Activated CD4-positive, alpha-beta T cell treated with anti-CD3 and anti-CD28 coated beads for 36 hours (primary cell): ENCODE data around the gene AKT2. TPM values are rescaled to one million over a fixed set of nuclear protein-coding genes. Genes with fewer than 3 reads are reported as not detected.

Experiments
- ATAC-seq: fragments of 200-7000 bp; cut with Tn5 transposase; one replicate; pipeline ENCODE4 v1.10.0; 2021; ENCODE audit warnings: mild to moderate bottlenecking, moderate library complexity
- CTCF ChIA-PET: fragments of 350-600 bp; sonication (Branson Sonifier 250); formaldehyde crosslinking; loops from one replicate; lab custom pipeline; 2021; ENCODE audit warnings: antibody characterized with exemption; lab: Charles Lee
- POLR2A ChIA-PET: fragments of 350-600 bp; sonication (Branson Sonifier 250); formaldehyde crosslinking; loops from one replicate; lab custom pipeline; 2021; ENCODE audit warnings: antibody characterized with exemption, inconsistent platforms; lab: Charles Lee
- DNase-seq: peaks from one replicate; pipeline ENCODE4 v3.0.0-alpha.2; 2020
- H3K27ac Mint-ChIP-seq: one replicate; pipeline ENCODE4 v1.8.0; 2021; ENCODE audit warnings: mixed read lengths
- H3K27me3 Mint-ChIP-seq: one replicate; pipeline ENCODE4 v1.8.0; 2021; ENCODE audit warnings: mixed read lengths
- H3K36me3 Mint-ChIP-seq: one replicate; pipeline ENCODE4 v1.8.0; 2021; ENCODE audit warnings: low read depth, mixed read lengths
- H3K4me1 Mint-ChIP-seq: one replicate; pipeline ENCODE4 v1.8.0; 2021; ENCODE audit warnings: mixed read lengths
- H3K4me3 Mint-ChIP-seq: one replicate; pipeline ENCODE4 v1.8.0; 2021; ENCODE audit warnings: mild to moderate bottlenecking, moderate library complexity, mixed read lengths
- H3K9me3 Mint-ChIP-seq: one replicate; pipeline ENCODE4 v1.8.0; 2021; ENCODE audit warnings: low read depth, mixed read lengths
- intact Hi-C, 2 experiments: fragments of 100-400 bp; cut with DNase I in 1 of 2; cut with micrococcal nuclease in 1 of 2; formaldehyde crosslinking; loops; one replicate each; pipeline versions ENCODE4 v1.14.2 to v1.15.1; 2022 to 2024; cut with DNase I, micrococcal nuclease
- total RNA-seq, 2 experiments: library from RNA; stranded (reverse); gene quantifications; one replicate each; pipeline ENCODE4 v1.2.3, GENCODE V29; 2021

Gene AKT2
- total RNA-seq, 2 experiments from 2014 or later, result 142 to 148 TPM

DNA sequence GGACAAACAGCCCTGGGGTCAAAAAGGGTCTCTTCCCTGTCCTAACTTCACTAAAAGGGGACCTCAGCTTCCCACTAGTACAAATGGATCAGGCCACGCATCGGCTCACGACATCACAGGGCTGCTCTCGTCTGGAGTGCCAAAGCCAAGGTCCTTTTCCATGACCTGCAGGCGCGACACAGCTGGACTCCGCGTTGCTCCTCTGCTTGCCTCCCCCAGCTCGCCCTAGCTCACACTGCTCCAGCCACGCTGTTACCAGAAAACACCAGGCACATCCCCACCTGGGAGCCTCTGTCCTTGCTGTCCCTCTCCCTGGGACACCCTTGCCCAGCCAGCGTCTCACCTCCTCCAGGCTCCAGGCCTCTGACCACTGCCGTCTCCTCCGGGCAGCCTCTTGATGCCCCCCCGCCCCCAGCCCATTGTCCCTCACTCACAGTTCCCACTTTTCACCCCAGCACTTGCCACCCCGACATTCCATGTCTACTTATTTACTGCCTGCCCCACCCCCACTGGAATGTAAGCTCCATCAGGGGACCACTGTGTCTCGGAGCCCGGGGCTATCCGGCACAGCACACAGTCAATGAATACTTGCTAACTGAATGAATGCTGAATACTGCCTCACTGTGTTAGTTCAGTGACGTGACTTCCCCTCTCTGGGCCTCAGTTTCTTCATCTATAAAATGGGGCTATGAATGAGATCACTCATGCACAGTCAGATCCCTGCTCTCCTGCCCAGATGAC lies 20.7 kb downstream of the AKT2 start:
- ChIA-PET CTCF (interaction anchor here (0.8 kb wide), 1 partner anchor 17 kb away, joined by 3 read pairs; no protein-coding TSS in a partner anchor), POLR2A (no interaction called here)
- intact Hi-C loops, result no loop called here
- ATAC-seq, result no peak
- H3K4me3 Mint-ChIP-seq, result no peak overlapping the region
- H3K27ac Mint-ChIP-seq, result no peak overlapping the region
- H3K27me3 Mint-ChIP-seq, result no peaks in the 10 kb centered on the region
- H3K4me1 Mint-ChIP-seq, result peaks cover 17% of the 10 kb centered on the region
- no peak for DNase-seq
- H3K36me3 Mint-ChIP-seq, result peaks cover 35% of the 10 kb centered on the region
- H3K9me3 Mint-ChIP-seq, result no peaks in the 10 kb centered on the region

DNA sequence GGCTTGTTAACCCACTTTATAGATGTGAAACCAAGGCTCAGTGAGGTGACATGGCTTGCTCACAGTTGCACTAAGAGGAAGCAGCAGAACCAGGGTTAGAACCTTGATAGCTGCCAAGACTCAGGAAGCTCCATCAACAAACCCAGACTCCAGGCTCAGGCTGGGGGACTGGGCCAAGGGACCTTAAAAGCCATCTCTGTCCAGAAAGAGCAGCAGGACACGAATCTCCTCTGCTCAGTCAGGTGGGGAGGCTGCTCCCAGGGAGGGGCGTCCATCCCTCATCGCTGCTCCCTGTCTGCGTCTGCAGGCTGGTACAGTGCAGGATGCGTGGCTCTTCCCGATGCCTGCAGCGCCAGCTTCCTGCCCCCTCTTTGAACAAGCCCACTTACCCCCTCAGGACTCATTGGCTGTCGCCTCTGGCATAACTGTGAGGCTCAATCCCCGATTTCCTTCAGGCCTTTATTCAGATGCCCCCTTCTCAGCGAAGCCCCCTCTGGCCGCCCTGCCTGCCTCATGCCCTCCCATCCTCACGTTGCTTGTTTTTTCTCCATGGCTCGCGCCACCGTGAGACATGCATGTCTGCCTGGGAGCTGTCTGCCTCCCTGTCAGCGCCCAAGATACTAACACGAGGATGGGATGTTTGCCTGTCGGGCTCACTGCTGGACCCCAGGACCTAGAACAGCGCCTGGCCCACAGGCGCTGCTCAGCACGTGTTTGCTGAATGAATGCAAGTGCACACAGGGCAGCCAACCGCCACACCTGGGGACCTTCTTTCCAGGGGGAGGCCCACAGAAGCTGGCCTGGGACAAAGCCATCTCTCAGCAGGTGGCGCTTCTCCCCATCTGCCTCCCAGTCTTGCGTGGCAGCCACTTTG lies 21.5 kb downstream of the AKT2 start:
- Mint-ChIP-seq H3K4me3 (no peak overlapping the region), H3K27ac (no peak overlapping the region), H3K27me3 (no peaks in the 10 kb centered on the region), H3K9me3 (no peaks in the 10 kb centered on the region), H3K4me1 (peaks cover 14% of the 10 kb centered on the region), H3K36me3 (peaks cover 35% of the 10 kb centered on the region)
- DNase-seq (no peak), ATAC-seq (no peak)
- intact Hi-C loops, result no loop called here
- ChIA-PET CTCF (interaction anchor here (0.6 kb wide), 1 partner anchor 41 kb away, joined by 3 read pairs; no protein-coding TSS in a partner anchor), POLR2A (no interaction called here)

DNA sequence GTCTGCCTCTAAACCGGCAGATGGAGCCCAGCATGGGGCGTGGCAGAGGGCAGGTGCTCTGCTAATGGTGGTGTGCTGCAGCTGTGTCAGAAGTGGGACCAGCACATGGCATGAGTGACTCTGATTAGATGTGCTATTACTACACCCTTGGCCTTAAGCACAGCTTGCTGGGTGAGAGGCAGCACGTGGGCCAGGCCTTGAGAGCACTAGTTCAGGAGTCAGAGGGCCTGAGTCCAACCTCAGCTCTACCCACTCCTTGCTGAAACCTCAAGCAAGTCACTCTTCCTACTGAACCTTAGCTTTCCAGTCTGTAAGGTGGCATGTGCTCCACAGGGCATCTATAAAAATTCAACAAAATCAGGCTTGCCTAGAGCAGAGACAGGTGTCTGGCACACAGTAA lies 22.7 kb downstream of the AKT2 start:
- ATAC-seq (no peak), DNase-seq (no peak)
- CTCF ChIA-PET, result no interaction called here
- POLR2A ChIA-PET, result no interaction called here
- peaks cover 14% of the 10 kb centered on the region for H3K4me1 Mint-ChIP-seq
- peaks cover 37% of the 10 kb centered on the region for H3K36me3 Mint-ChIP-seq
- no peak overlapping the region for H3K4me3 Mint-ChIP-seq
- H3K9me3 Mint-ChIP-seq, result no peaks in the 10 kb centered on the region
- intact Hi-C loops, result no loop called here
- no peaks in the 10 kb centered on the region for H3K27me3 Mint-ChIP-seq
- H3K27ac Mint-ChIP-seq, result no peak overlapping the region

DNA sequence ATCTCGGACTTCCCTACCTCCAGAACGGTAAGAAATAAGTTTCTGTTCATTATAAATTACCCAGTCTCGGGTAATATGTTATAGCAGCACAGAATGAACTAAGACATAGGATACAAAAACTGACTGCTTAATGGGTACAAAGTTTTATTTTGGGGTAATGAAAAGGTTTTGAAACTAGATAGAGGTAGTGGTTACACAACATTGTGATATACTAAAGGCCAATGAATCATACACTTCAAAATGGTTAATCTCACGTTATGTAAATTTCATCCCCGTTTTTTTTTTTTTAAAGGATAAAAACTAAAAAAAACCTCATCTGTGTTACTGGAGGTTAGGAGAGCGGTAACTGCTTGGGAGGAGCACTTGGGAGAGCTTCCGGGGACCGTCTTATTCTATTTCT lies 23.5 kb downstream of the AKT2 start:
- intact Hi-C loops, result no loop called here
- H3K9me3 Mint-ChIP-seq, result no peaks in the 10 kb centered on the region
- ATAC-seq (no peak), DNase-seq (no peak)
- H3K4me3 Mint-ChIP-seq, result no peak overlapping the region
- ChIA-PET CTCF (no interaction called here), POLR2A (no interaction called here)
- H3K27me3 Mint-ChIP-seq, result no peaks in the 10 kb centered on the region
- peaks cover 40% of the 10 kb centered on the region for H3K36me3 Mint-ChIP-seq
- peaks cover 15% of the 10 kb centered on the region for H3K4me1 Mint-ChIP-seq
- no peak overlapping the region for H3K27ac Mint-ChIP-seq

DNA sequence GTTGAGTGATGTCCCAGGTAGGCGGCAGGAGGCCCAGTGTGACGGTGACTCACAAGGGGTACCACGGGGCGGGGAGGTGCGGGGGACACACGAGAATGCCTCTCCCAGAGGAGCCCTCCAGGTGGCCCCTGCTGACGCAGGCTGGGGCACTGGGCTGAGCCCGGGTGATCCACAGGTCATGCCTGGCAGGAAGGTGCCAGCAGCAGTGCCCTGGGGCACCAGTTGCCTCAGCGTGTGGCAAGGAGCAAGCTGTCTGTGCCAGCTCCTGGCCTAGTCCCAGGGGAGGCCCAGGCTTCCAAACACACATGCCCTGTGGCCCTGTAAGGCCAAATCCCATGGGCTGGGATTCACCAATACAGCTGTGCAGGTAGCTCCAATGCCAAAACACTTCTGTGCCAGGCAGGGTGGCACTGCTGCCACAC lies 28.0 kb downstream of the AKT2 start:
- Mint-ChIP-seq H3K4me1 (peaks cover 15% of the 10 kb centered on the region), H3K27me3 (no peaks in the 10 kb centered on the region), H3K36me3 (peaks cover 38% of the 10 kb centered on the region), H3K27ac (peak overlapping the region; percentile 58), H3K4me3 (no peak overlapping the region), H3K9me3 (no peaks in the 10 kb centered on the region)
- intact Hi-C loops, result no loop called here
- ChIA-PET CTCF (no interaction called here), POLR2A (no interaction called here)
- DNase-seq, result no peak
- no peak for ATAC-seq

DNA sequence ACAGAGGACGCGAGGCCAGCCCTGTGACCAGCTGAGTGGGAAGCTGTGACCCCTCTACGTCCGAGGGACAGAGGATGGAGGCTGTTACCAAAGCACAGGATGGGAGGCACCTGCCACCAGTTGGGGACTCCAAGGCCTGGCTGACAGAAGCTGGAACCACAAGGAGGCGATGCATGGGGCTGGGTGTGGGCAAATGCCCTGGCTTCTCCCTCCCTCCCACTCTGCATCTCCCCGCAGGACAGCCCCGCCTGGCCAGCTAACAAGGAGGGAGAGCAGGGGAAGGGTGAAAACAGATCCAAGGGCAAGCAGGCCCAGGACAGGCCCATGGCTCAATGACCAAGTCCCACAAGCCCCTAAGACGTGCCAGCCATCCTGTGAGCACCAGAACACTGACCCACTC lies 28.6 kb downstream of the AKT2 start:
- Mint-ChIP-seq H3K4me1 (peaks cover 15% of the 10 kb centered on the region), H3K27ac (no peak overlapping the region), H3K9me3 (no peaks in the 10 kb centered on the region), H3K27me3 (no peaks in the 10 kb centered on the region), H3K36me3 (peaks cover 37% of the 10 kb centered on the region), H3K4me3 (no peak overlapping the region)
- ATAC-seq (no peak), DNase-seq (no peak)
- POLR2A ChIA-PET, result no interaction called here
- intact Hi-C loops, result no loop called here
- CTCF ChIA-PET, result no interaction called here

DNA sequence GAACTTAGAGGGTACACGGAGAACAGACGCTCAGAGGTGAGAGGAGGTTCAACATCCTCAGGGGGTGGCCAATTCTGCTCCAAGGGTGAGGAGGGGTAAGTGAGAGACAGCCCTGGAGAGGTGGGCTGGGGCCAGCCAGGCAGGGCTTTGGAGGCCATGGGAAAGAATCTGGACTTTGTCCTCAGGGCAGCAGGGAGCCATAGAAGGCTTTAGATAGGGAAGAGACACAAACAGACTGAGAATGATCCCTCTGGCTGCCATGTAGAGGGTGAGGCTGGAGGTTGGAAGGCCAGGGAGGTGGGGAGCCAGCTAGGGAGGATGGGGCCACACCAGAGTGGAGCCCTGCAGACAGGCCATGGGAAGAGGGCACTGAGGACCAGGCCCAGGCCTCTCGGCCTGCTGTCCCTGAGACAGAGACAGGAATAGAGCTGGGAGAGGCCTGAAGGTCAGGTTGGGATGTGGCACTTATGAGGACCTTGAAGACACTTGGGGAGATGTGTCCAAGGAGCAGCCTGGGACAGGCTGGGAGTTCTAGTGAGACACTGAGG lies 29.5 kb downstream of the AKT2 start:
- ATAC-seq, result no peak
- Mint-ChIP-seq H3K36me3 (peaks cover 36% of the 10 kb centered on the region), H3K9me3 (no peaks in the 10 kb centered on the region), H3K4me1 (peaks cover 15% of the 10 kb centered on the region), H3K27ac (no peak overlapping the region), H3K4me3 (no peak overlapping the region), H3K27me3 (no peaks in the 10 kb centered on the region)
- ChIA-PET CTCF (no interaction called here), POLR2A (no interaction called here)
- no peak for DNase-seq
- intact Hi-C loops, result no loop called here

DNA sequence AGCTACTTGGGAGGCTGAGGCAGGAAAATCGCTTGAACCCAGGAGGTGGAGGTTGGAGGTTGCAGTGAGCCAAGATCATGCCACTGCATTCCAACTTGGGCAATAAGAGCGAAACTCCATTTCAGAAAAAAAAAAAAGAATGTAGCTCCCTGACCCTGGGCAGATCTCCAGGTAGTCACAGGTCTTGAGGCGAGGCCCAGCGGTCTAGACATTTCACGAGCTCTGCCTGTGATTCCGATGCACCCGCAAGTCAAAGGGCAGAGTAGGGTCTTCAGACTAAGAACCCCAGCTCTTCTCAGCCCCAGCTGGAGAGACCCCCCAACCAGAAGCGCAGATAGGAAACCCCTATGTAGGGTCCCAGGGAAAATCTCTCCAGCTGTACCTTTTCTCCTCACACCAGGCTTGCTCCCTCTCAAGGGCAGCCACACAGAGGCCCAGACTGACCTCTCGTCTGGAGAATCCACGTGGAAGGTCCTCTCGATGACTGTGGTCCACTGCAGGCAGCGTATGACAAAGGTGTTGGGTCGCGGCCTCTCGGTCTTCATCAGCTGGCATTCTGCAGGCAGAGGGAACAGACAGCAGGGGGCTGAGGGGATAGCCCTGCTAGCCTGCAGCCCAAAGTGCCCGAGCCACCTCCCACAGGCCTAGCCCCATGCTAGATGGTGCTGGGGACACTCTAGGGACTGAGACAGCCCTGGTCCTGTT lies 30.3 kb downstream of the AKT2 start:
- POLR2A ChIA-PET, result no interaction called here
- Mint-ChIP-seq H3K9me3 (no peaks in the 10 kb centered on the region), H3K4me3 (no peak overlapping the region), H3K27ac (no peak overlapping the region), H3K4me1 (peaks cover 16% of the 10 kb centered on the region), H3K36me3 (peaks cover 37% of the 10 kb centered on the region), H3K27me3 (no peaks in the 10 kb centered on the region)
- no peak for ATAC-seq
- no peak for DNase-seq
- intact Hi-C loops, result no loop called here
- CTCF ChIA-PET, result no interaction called here

DNA sequence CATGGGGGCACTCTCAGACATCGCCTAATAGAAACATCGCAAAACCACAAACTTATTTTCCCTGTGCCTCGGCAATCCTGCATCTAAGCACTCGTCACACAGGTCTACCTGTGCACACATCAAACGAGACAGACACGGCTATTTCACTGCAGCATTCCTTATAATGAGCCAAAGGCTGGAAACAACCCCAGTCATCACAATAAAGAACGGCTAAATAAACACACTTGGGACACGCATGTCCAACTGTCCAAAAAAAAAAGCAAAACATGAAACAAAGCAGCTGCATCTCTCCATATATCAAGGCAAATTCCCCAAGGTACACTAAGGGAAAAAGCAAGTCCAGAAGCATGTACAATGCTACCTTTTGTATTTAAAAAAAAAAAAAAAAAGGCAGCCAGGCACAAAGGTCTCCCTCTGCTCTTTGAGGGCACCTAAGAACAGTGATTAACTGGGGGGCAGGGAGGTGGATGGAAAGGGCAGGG lies 31.5 kb downstream of the AKT2 start:
- CTCF ChIA-PET, result no interaction called here
- Mint-ChIP-seq H3K4me1 (peaks cover 12% of the 10 kb centered on the region), H3K27me3 (no peaks in the 10 kb centered on the region), H3K4me3 (no peak overlapping the region), H3K27ac (peak overlapping the region; percentile 25), H3K9me3 (no peaks in the 10 kb centered on the region), H3K36me3 (peaks cover 36% of the 10 kb centered on the region)
- intact Hi-C loops, result no loop called here
- POLR2A ChIA-PET, result no interaction called here
- no peak for ATAC-seq
- DNase-seq, result no peak

DNA sequence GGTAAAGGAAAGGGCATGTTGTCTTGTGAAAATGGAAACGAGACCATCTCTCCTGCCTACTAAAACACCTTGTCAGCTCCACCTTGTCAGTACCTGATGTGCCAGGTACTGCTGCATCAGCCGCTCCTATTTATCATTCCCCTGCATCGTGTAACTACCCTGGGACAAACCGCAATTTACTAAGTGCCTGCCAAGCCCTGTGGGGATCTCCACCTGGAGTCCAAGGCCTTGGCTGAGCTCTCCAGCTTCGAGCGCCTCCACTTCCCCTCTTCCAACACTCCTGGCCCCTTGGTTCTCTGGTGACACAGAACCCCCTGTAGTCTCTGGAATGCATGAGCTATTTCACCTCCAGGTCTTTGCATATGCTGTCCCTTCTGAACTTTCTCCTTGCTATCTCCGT lies 32.8 kb downstream of the AKT2 start:
- ChIA-PET POLR2A (no interaction called here), CTCF (no interaction called here)
- DNase-seq (no peak), ATAC-seq (no peak)
- no peak overlapping the region for H3K27ac Mint-ChIP-seq
- no peaks in the 10 kb centered on the region for H3K9me3 Mint-ChIP-seq
- peaks cover 33% of the 10 kb centered on the region for H3K36me3 Mint-ChIP-seq
- H3K4me1 Mint-ChIP-seq, result peaks cover 8% of the 10 kb centered on the region
- no peaks in the 10 kb centered on the region for H3K27me3 Mint-ChIP-seq
- no peak overlapping the region for H3K4me3 Mint-ChIP-seq
- intact Hi-C loops, result no loop called here

DNA sequence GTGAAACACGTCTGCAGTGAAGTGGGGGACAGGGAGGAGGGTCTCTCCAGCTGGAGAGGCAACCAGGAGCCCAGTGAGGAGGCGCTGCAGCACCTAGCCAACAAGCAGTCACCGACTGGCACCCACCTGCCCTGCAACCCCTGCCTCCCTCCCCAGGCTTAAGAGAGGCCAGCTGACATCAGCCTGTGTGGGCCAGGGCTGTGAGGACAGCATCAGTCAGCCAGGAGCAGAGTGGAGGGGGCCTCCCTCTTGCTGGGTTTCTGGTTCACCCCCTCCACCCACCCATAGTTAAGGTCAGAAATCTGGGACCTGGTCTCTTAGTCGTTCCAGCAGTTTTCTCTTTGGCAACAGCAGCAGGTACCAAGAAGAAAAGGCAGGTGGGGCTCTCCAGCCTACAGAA lies 33.2 kb downstream of the AKT2 start:
- POLR2A ChIA-PET, result no interaction called here

More for the DNA sequence above, 33.2 kb downstream of the AKT2 start:
- DNase-seq (no peak), ATAC-seq (no peak)
- Mint-ChIP-seq H3K9me3 (no peaks in the 10 kb centered on the region), H3K4me1 (peaks cover 8% of the 10 kb centered on the region), H3K27ac (no peak overlapping the region), H3K27me3 (no peaks in the 10 kb centered on the region), H3K4me3 (no peak overlapping the region), H3K36me3 (peaks cover 33% of the 10 kb centered on the region)
- CTCF ChIA-PET, result no interaction called here
- intact Hi-C loops, result no loop called here
